Nephron (organoid): ENCODE data around the gene ALPK3.

Experiments used
- H3K27ac Mint-ChIP-seq, 3 experiments: 2 replicates each; pipeline ENCODE4 v1.8.0; 2020; ENCODE audit warnings: mixed read lengths in 3 of 3, mild to moderate bottlenecking in 2 of 3, moderate library complexity in 1 of 3
- H3K27me3 Mint-ChIP-seq: 2 replicates; pipeline ENCODE4 v1.8.0; 2021; ENCODE audit warnings: low read depth, mild to moderate bottlenecking, moderate library complexity, mixed read lengths
- H3K36me3 Mint-ChIP-seq: 2 replicates; pipeline ENCODE4 v1.8.0; 2020; ENCODE audit warnings: low read depth, mixed read lengths
- H3K4me1 Mint-ChIP-seq: 2 replicates; pipeline ENCODE4 v1.8.0; 2020; ENCODE audit warnings: mixed read lengths
- H3K4me3 Mint-ChIP-seq, 3 experiments: 2 replicates each; pipeline ENCODE4 v1.8.0; 2020; ENCODE audit warnings: mild to moderate bottlenecking in 3 of 3, mixed read lengths in 3 of 3, moderate library complexity in 2 of 3
- H3K9me3 Mint-ChIP-seq: 2 replicates; pipeline ENCODE4 v1.8.0; 2020; ENCODE audit warnings: mixed read lengths
- CTCF ChIP-seq, 3 experiments: fragments of 200-600 bp; sonication (generic); IDR thresholded peaks; one replicate each; pipeline ENCODE4 v1.5.0; 2021; ENCODE audit warnings: antibody characterized with exemption in 3 of 3; ENCODE audit not compliant: unreplicated experiment in 3 of 3

ALPK3 gene

GRCh38 chr15:84914351-84914750 lies 97.2 kb downstream of the ALPK3 start:
- H3K27ac Mint-ChIP-seq = peak overlapping the region; percentile 95 to 97 (median 96)
- no peaks in the 10 kb centered on the region for H3K36me3 Mint-ChIP-seq
- H3K27me3 Mint-ChIP-seq = no peaks in the 10 kb centered on the region
- H3K4me3 Mint-ChIP-seq = no peak overlapping the region
- TF ChIP-seq CTCF (IDR thresholded peaks at IDR 0.05; ENCODE audit: unreplicated experiment in 3 of 3) = no peak
- peaks cover 45% of the 10 kb centered on the region for H3K4me1 Mint-ChIP-seq
- H3K9me3 Mint-ChIP-seq = no peaks in the 10 kb centered on the region

- Mint-ChIP-seq H3K4me3 (peak overlapping the region in 2 of 3 experiments; percentile 9 to 76), H3K27ac (peak overlapping the region; percentile 95 to 97 (median 96)), H3K9me3 (no peaks in the 10 kb centered on the region), H3K27me3 (no peaks in the 10 kb centered on the region), H3K4me1 (peaks cover 50% of the 10 kb centered on the region), H3K36me3 (no peaks in the 10 kb centered on the region)
- no peak for TF ChIP-seq CTCF (IDR thresholded peaks at IDR 0.05; ENCODE audit: unreplicated experiment in 3 of 3)
Observed at GRCh38 chr15:84914909-84915605, 97.9 kb downstream of the ALPK3 start.

GRCh38 chr15:84915606-84915958 lies 98.4 kb downstream of the ALPK3 start:
- peaks cover 48% of the 10 kb centered on the region for H3K4me1 Mint-ChIP-seq
- H3K9me3 Mint-ChIP-seq = no peaks in the 10 kb centered on the region
- H3K27me3 Mint-ChIP-seq = no peaks in the 10 kb centered on the region
- TF ChIP-seq CTCF (IDR thresholded peaks at IDR 0.05; ENCODE audit: unreplicated experiment in 3 of 3) = no peak
- H3K36me3 Mint-ChIP-seq = no peaks in the 10 kb centered on the region
- no peak overlapping the region for H3K4me3 Mint-ChIP-seq
- H3K27ac Mint-ChIP-seq = peak overlapping the region; percentile 95 to 97 (median 96)

- peaks cover 44% of the 10 kb centered on the region for H3K4me1 Mint-ChIP-seq
- no peak overlapping the region for H3K4me3 Mint-ChIP-seq
- no peaks in the 10 kb centered on the region for H3K9me3 Mint-ChIP-seq
- no peak for TF ChIP-seq CTCF (IDR thresholded peaks at IDR 0.05; ENCODE audit: unreplicated experiment in 3 of 3)
- H3K27me3 Mint-ChIP-seq = no peaks in the 10 kb centered on the region
- H3K36me3 Mint-ChIP-seq = no peaks in the 10 kb centered on the region
- H3K27ac Mint-ChIP-seq = peak overlapping the region in 2 of 3 experiments; percentile 16 to 26
Observed at GRCh38 chr15:84917452-84917851, 100.3 kb downstream of the ALPK3 start.

- no peak for TF ChIP-seq CTCF (IDR thresholded peaks at IDR 0.05; ENCODE audit: unreplicated experiment in 3 of 3)
- Mint-ChIP-seq H3K27me3 (no peaks in the 10 kb centered on the region), H3K4me3 (no peak overlapping the region), H3K27ac (peak overlapping the region in 2 of 3 experiments; percentile 54 to 55), H3K36me3 (no peaks in the 10 kb centered on the region), H3K9me3 (no peaks in the 10 kb centered on the region), H3K4me1 (peaks cover 39% of the 10 kb centered on the region)
Observed at GRCh38 chr15:84919106-84919667, 102.0 kb downstream of the ALPK3 start.

GRCh38 chr15:84921121-84921520 lies 104.0 kb downstream of the ALPK3 start:
- H3K4me3 Mint-ChIP-seq = no peak overlapping the region
- peaks cover 30% of the 10 kb centered on the region for H3K4me1 Mint-ChIP-seq
- H3K36me3 Mint-ChIP-seq = no peaks in the 10 kb centered on the region
- peak overlapping the region in 2 of 3 experiments; percentile 67 to 80 for H3K27ac Mint-ChIP-seq
- no peaks in the 10 kb centered on the region for H3K9me3 Mint-ChIP-seq
- H3K27me3 Mint-ChIP-seq = no peaks in the 10 kb centered on the region
- no peak for TF ChIP-seq CTCF (IDR thresholded peaks at IDR 0.05; ENCODE audit: unreplicated experiment in 3 of 3)
